ENCODE data around the gene PLXDC1. TPM values are rescaled to one million over a fixed set of nuclear protein-coding genes. Genes with fewer than 3 reads are reported as not detected.

The PLXDC1 gene
- total and polyA plus RNA-seq, 2 of the 8 experiments (the other 6 are each of a cell fraction or from before 2014, with no cell fraction given): 4.1 to 14.6 TPM

GRCh38 chr17:39101091-39101490 is 50.3 kb downstream of the PLXDC1 start (continued):
- TF ChIP-seq EZH2 (IDR thresholded peaks at IDR 0.05; ENCODE audit: low read depth, low read length, severe bottlenecking) (no peak), BCL11A (IDR thresholded peaks at IDR 0.05; ENCODE audit: low read depth in 2 of 2, low read length in 2 of 2) (no peak), SUZ12 (IDR thresholded peaks at IDR 0.05; ENCODE audit: low read length) (no peak), USF2 (IDR thresholded peaks at IDR 0.05; ENCODE audit: low read length) (no peak), EGR1 (IDR thresholded peaks at IDR 0.05; ENCODE audit: borderline replicate concordance, low read depth, low read length) (no peak), CHD7 (IDR thresholded peaks at IDR 0.05; ENCODE audit: insufficient replicate concordance, low read length) (no peak)

All from H1 (cell line).